B cell (primary cell): Measurements from ENCODE around the gene PIBF1. TPM values are rescaled to one million over a fixed set of nuclear protein-coding genes. Genes with fewer than 3 reads are reported as not detected.
"Not testable (repeated sequence)": the region's sequence is repeated elsewhere in the genome, so short reads cannot be mapped to it uniquely, and the experiment has no call there.

Source experiments
- ATAC-seq: fragments of 200-7000 bp; cut with Tn5 transposase; one replicate; pipeline ENCODE4 v1.10.0; 2021; ENCODE audit warnings: low read depth, mild to moderate bottlenecking, moderate number of reproducible peaks, moderate library complexity
- CTCF ChIA-PET: fragments of 350-600 bp; sonication (Branson Sonifier 250); formaldehyde crosslinking; loops from one replicate; lab custom pipeline; 2021; ENCODE audit warnings: antibody characterized with exemption, inconsistent platforms; lab: Charles Lee
- POLR2A ChIA-PET: fragments of 350-600 bp; sonication (Branson Sonifier 250); formaldehyde crosslinking; loops from one replicate; lab custom pipeline; 2021; ENCODE audit warnings: antibody characterized with exemption; lab: Charles Lee
- DNase-seq: peaks from one replicate; pipeline ENCODE4 v3.0.0; 2013
- H2AFZ ChIP-seq: 2 replicates; pipeline ENCODE4 v1.6.1; 2012; ENCODE audit warnings: mild to moderate bottlenecking, low read depth, low read length; ENCODE audit not compliant: insufficient read depth, poor library complexity, severe bottlenecking
- H3K27ac ChIP-seq, 2 donors: 1 replicate in 1 of 2; 2 replicates in 1 of 2; pipeline ENCODE4 v1.5.1; 2012 to 2013; ENCODE audit warnings: low read length in 2 of 2, mild to moderate bottlenecking in 2 of 2, moderate library complexity in 1 of 2
- H3K27me3 ChIP-seq, 4 experiments: fragments of 200-600 bp in 1 of 4; sonication (generic) in 1 of 4; replicated peaks in 1 of 4; 1 replicate in 2 of 4; 2 replicates in 2 of 4; pipeline versions ENCODE4 v1.6.1 to v1.7.0; 2013 to 2016; ENCODE audit warnings: low read length in 3 of 4, mild to moderate bottlenecking in 2 of 4, mixed read lengths in 1 of 4, moderate library complexity in 1 of 4; ENCODE audit not compliant: insufficient read depth in 4 of 4, control insufficient read depth in 3 of 4; ENCODE audit errors: control extremely low read depth in 1 of 4
- H3K36me3 ChIP-seq, 2 experiments: replicated peaks in 1 of 2; 1 replicate in 1 of 2; 2 replicates in 1 of 2; pipeline versions ENCODE4 v1.6.1 to v1.7.1; 2013; ENCODE audit warnings: low read length in 1 of 2; ENCODE audit not compliant: insufficient read depth in 2 of 2, control insufficient read depth in 1 of 2; ENCODE audit errors: control extremely low read depth in 1 of 2, extremely low read depth in 1 of 2
- H3K4me1 ChIP-seq, 2 donors: fragments of 200-600 bp in 1 of 2; sonication (generic) in 1 of 2; 1 replicate in 1 of 2; 2 replicates in 1 of 2; pipeline versions ENCODE4 v1.5.1 to v1.6.1; 2013 to 2017; ENCODE audit warnings: low read length in 2 of 2; ENCODE audit not compliant: control insufficient read depth in 2 of 2, insufficient read depth in 2 of 2
- H3K4me2 ChIP-seq: replicated peaks from 2 replicates; pipeline ENCODE3; 2012; ENCODE audit warnings: mild to moderate bottlenecking, low read depth, low read length; ENCODE audit not compliant: poor library complexity, severe bottlenecking
- H3K4me3 ChIP-seq, 5 experiments: fragments of 200-600 bp in 1 of 5; sonication (generic) in 1 of 5; 1 replicate in 3 of 5; 2 replicates in 2 of 5; pipeline versions ENCODE4 v1.5.1 to v1.7.0; 2011 to 2016; ENCODE audit warnings: low read length in 4 of 5, mild to moderate bottlenecking in 4 of 5, low read depth in 2 of 5, control low read depth in 1 of 5, moderate library complexity in 1 of 5; ENCODE audit not compliant: insufficient read depth in 1 of 5; ENCODE audit errors: control extremely low read depth in 1 of 5, extremely low read depth in 1 of 5
- H3K79me2 ChIP-seq: fragments of 200-600 bp; sonication (generic); one replicate; pipeline ENCODE4 v1.6.0; 2016; ENCODE audit warnings: low read length; ENCODE audit not compliant: control insufficient read depth, insufficient read depth
- H3K9ac ChIP-seq: fragments of 200-600 bp; sonication (generic); 2 replicates; pipeline ENCODE4 v1.6.1; 2017; ENCODE audit warnings: mild to moderate bottlenecking, low read length, moderate library complexity
- H3K9me3 ChIP-seq, 3 donors: one replicate each; pipeline versions ENCODE4 v1.6.1 to v1.7.1; 2013; ENCODE audit warnings: low read length in 2 of 3; ENCODE audit not compliant: control insufficient read depth in 2 of 3, insufficient read depth in 1 of 3; ENCODE audit errors: control extremely low read depth in 1 of 3
- H4K20me1 ChIP-seq: 2 replicates; pipeline ENCODE4 v1.6.0; 2012; ENCODE audit warnings: mild to moderate bottlenecking, low read length; ENCODE audit not compliant: insufficient read depth, control insufficient read depth, poor library complexity, severe bottlenecking
- H3K27ac Mint-ChIP-seq: one replicate; pipeline ENCODE4 v1.8.0; 2021; ENCODE audit warnings: mixed read lengths
- H3K27me3 Mint-ChIP-seq: one replicate; pipeline ENCODE4 v1.8.0; 2021; ENCODE audit warnings: mixed read lengths
- H3K4me1 Mint-ChIP-seq: one replicate; pipeline ENCODE4 v1.8.0; 2021; ENCODE audit warnings: mixed read lengths
- H3K4me3 Mint-ChIP-seq: one replicate; pipeline ENCODE4 v1.8.0; 2021; ENCODE audit warnings: mixed read lengths
- H3K9me3 Mint-ChIP-seq: one replicate; pipeline ENCODE4 v1.8.0; 2022; ENCODE audit warnings: mixed read lengths; ENCODE audit not compliant: insufficient read depth
- CTCF ChIP-seq: fragments of 200-600 bp; IDR thresholded peaks from one replicate; pipeline ENCODE4 v1.8.0; 2022; ENCODE audit warnings: antibody characterized with exemption, mild to moderate bottlenecking
- EZH2 ChIP-seq: IDR thresholded peaks from 2 replicates; pipeline ENCODE4 v1.6.1; 2012; ENCODE audit warnings: borderline replicate concordance, low read depth, mild to moderate bottlenecking, moderate library complexity, low read length; ENCODE audit not compliant: insufficient read depth, poor library complexity, severe bottlenecking
- WGBS: methylation state at CpG from one replicate; pipeline ENCODE4 v1.1.5; 2013; ENCODE audit warnings: missing lambda C conversion rate; ENCODE audit not compliant: insufficient coverage; 5-methylcytosine and 5-hydroxymethylcytosine counted together
- intact Hi-C: fragments of 100-400 bp; cut with micrococcal nuclease; formaldehyde crosslinking; loops from one replicate; pipeline ENCODE4 v1.10.0; 2022
- polyA plus RNA-seq: library from polyadenylated mRNA; depleted of rRNA; stranded (reverse); fragments of >200 nt; gene quantifications from 2 replicates; pipeline ENCODE4 v1.2.3, GENCODE V29; 2012
- total RNA-seq, 2 donors: library from RNA; stranded (reverse); fragments of 120-200 nt in 1 of 2; gene quantifications; 1 replicate in 1 of 2; 2 replicates in 1 of 2; pipeline versions ENCODE4 v1.2.3 to v1.2.4, GENCODE V29; 2013 to 2022

The PIBF1 gene
- total and polyA plus RNA-seq, 2 donors (not counting 1 experiment from before 2014, with no cell fraction given) = 4.5 to 43.1 TPM

GRCh38 chr13:72932250-72932649 lies 150.3 kb downstream of the PIBF1 start:
- no peak overlapping the region for H3K27ac ChIP-seq
- no peaks in the 10 kb centered on the region for H3K4me1 ChIP-seq
- H3K9ac ChIP-seq = no peak overlapping the region
- ATAC-seq (no peak), DNase-seq (no peak)
- ChIA-PET CTCF (no interaction called here), POLR2A (no interaction called here)
- intact Hi-C loops = no loop called here
- peaks cover 0 to 2% (median 0%) of the 10 kb centered on the region in 3 donors for H3K9me3 ChIP-seq
- H3K36me3 ChIP-seq = peaks cover 6 to 15% of the 10 kb centered on the region in 2 experiments
- WGBS = no CpG with 5 or more reads among the region's 1 CpG
- no peak overlapping the region for H3K4me3 Mint-ChIP-seq
- no peaks in the 10 kb centered on the region for H3K4me1 Mint-ChIP-seq
- no peak overlapping the region for H3K4me2 ChIP-seq
- no peak overlapping the region for H3K27ac Mint-ChIP-seq
- no peak overlapping the region for H3K4me3 ChIP-seq
- H2AFZ ChIP-seq = no peak overlapping the region
- H3K27me3 Mint-ChIP-seq = no peaks in the 10 kb centered on the region
- TF ChIP-seq EZH2 (no peak), CTCF (no peak)
- no peaks in the 10 kb centered on the region for H4K20me1 ChIP-seq
- H3K27me3 ChIP-seq = no peaks in the 10 kb centered on the region
- H3K79me2 ChIP-seq = no peaks in the 10 kb centered on the region
- H3K9me3 Mint-ChIP-seq = no peaks in the 10 kb centered on the region

DNA sequence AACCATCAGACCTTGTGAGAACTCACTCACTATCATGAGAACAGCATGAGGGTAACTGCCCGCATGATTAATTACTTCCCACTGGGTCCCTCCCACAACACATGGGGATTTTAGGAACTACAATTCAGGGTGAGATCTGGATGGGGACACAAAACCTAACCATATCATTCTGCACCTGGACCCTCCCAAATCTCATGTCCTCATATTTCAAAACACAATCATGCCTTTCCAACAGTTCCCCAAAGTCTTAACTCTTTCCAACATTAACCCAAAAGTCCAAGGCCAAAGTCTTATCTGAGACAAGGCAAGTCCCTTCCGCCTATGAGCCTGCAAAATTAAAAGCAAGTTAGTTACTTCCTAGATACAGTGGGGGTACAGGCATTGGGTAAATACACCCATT lies 164.3 kb downstream of the PIBF1 start:
- H3K27me3 Mint-ChIP-seq, H3K9ac ChIP-seq, H3K27ac Mint-ChIP-seq, H3K79me2 ChIP-seq, CTCF ChIA-PET, H3K9me3 Mint-ChIP-seq, H3K4me1 Mint-ChIP-seq, intact Hi-C loops, H3K4me2 ChIP-seq, H4K20me1 ChIP-seq, POLR2A ChIA-PET, H3K4me3 Mint-ChIP-seq, H2AFZ ChIP-seq, ATAC-seq, H3K4me3 ChIP-seq, H3K4me1 ChIP-seq, H3K27ac ChIP-seq, DNase-seq, H3K27me3 ChIP-seq: not testable (repeated sequence)
- peaks cover 0 to 11% (median 1%) of the 10 kb centered on the region in 3 donors for H3K9me3 ChIP-seq
- peaks cover 2 to 20% of the 10 kb centered on the region in 2 experiments for H3K36me3 ChIP-seq
- WGBS = no CpG with 5 or more reads among the region's 2 CpGs
